ENCODE measurements around the gene MORC3. TPM values are rescaled to one million over a fixed set of nuclear protein-coding genes. Genes with fewer than 3 reads are reported as not detected.
"Not testable (repeated sequence)": the region's sequence is repeated elsewhere in the genome, so short reads cannot be mapped to it uniquely, and the experiment has no call there.

The MORC3 gene
- total and polyA plus RNA-seq, 4 donors, result 27.9 to 78.9 (median 37.4) TPM

- not testable (repeated sequence) for H3K9me3 ChIP-seq (ENCODE audit: control insufficient read depth, insufficient read depth, low read length); H3K4me3 ChIP-seq (ENCODE audit: low read depth, low read length); H3K27ac ChIP-seq (ENCODE audit: low read depth, low read length); DNase-seq (ENCODE audit: low read depth in 4 of 6, low spot score in 6 of 6); H3K27me3 ChIP-seq (ENCODE audit: control insufficient read depth, insufficient read depth, low read length); H3K4me1 ChIP-seq (ENCODE audit: control insufficient read depth, insufficient read depth, low read length)
- no CpG with 5 or more reads among the region's 6 CpGs for WGBS (ENCODE audit: insufficient coverage)
- H3K36me3 ChIP-seq (ENCODE audit: control insufficient read depth, insufficient read depth, low read length), result peaks cover 25% of the 10 kb centered on the region
Measured at GRCh38 chr21:36391649-36392048, 71.7 kb downstream of the MORC3 start.

- Histone ChIP-seq H3K27me3 (ENCODE audit: control insufficient read depth, insufficient read depth, low read length) (no peaks in the 10 kb centered on the region), H3K9me3 (ENCODE audit: control insufficient read depth, insufficient read depth, low read length) (no peaks in the 10 kb centered on the region), H3K4me3 (ENCODE audit: low read depth, low read length) (no peak overlapping the region), H3K36me3 (ENCODE audit: control insufficient read depth, insufficient read depth, low read length) (peaks cover 26% of the 10 kb centered on the region), H3K4me1 (ENCODE audit: control insufficient read depth, insufficient read depth, low read length) (no peaks in the 10 kb centered on the region), H3K27ac (ENCODE audit: low read depth, low read length) (no peak overlapping the region)
- DNase-seq (ENCODE audit: low read depth in 4 of 6, low spot score in 6 of 6), result no peak
- 75% methylated on average over 2 of the region's 6 CpGs for WGBS (ENCODE audit: insufficient coverage)
Measured at GRCh38 chr21:36395353-36396111, 75.5 kb downstream of the MORC3 start.

DNA sequence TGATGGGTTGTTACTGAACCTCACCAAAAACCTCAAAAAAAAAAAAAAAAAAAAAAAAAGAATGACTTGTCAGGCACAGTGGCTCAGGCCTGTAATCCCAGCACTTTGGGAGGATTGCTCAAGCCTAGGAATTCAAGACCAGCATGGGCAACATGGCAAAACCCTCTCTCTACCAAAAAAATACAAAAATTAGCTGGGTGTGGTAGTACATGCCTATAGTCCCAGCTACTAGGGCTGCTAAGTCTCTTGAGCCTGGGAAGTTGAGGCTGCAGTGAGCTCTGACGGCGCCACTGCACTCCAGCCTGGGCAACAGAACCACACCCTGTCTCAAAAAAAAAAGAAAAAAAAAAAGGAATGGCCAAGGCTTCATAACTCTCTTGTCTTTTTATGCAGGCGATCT, 76.3 kb downstream of the MORC3 start:
- DNase-seq (ENCODE audit: low read depth in 4 of 6, low spot score in 6 of 6), result no peak
- H3K27me3 ChIP-seq (ENCODE audit: control insufficient read depth, insufficient read depth, low read length), result no peaks in the 10 kb centered on the region
- no peak overlapping the region for H3K27ac ChIP-seq (ENCODE audit: low read depth, low read length)
- H3K36me3 ChIP-seq (ENCODE audit: control insufficient read depth, insufficient read depth, low read length), result peaks cover 25% of the 10 kb centered on the region
- 100% methylated on average over 2 of the region's 3 CpGs for WGBS (ENCODE audit: insufficient coverage)
- no peak overlapping the region for H3K4me3 ChIP-seq (ENCODE audit: low read depth, low read length)
- H3K4me1 ChIP-seq (ENCODE audit: control insufficient read depth, insufficient read depth, low read length), result no peaks in the 10 kb centered on the region
- H3K9me3 ChIP-seq (ENCODE audit: control insufficient read depth, insufficient read depth, low read length), result no peaks in the 10 kb centered on the region

DNA sequence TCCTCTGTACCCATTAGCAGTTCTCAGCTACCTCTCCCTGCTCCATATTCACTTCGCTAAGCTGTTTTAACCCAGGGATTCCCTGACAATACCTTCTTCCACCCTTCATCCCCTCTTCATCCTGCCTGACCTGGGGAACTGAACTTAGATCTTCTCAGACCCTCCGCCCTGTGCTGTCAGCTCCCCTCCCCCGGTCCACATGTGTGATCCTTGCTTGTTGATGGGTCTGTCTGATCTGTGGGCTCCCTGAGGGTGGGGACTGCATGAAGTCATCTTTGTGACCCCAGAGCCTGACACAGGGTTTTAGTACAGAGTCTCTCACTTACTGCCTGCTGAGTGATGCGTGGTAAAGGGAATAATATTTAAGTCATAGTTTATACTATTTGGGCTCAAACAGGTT, 77.0 kb downstream of the MORC3 start:
- 90% methylated on average over 3 of the region's 4 CpGs for WGBS (ENCODE audit: insufficient coverage)
- Histone ChIP-seq H3K27ac (ENCODE audit: low read depth, low read length) (no peak overlapping the region), H3K36me3 (ENCODE audit: control insufficient read depth, insufficient read depth, low read length) (peaks cover 25% of the 10 kb centered on the region), H3K9me3 (ENCODE audit: control insufficient read depth, insufficient read depth, low read length) (no peaks in the 10 kb centered on the region), H3K4me3 (ENCODE audit: low read depth, low read length) (no peak overlapping the region), H3K4me1 (ENCODE audit: control insufficient read depth, insufficient read depth, low read length) (no peaks in the 10 kb centered on the region), H3K27me3 (ENCODE audit: control insufficient read depth, insufficient read depth, low read length) (no peaks in the 10 kb centered on the region)
- DNase-seq (ENCODE audit: low read depth in 4 of 6, low spot score in 6 of 6), result no peak

- no peak for DNase-seq (ENCODE audit: low read depth in 4 of 6, low spot score in 6 of 6)
- Histone ChIP-seq H3K36me3 (ENCODE audit: control insufficient read depth, insufficient read depth, low read length) (peaks cover 23% of the 10 kb centered on the region), H3K4me3 (ENCODE audit: low read depth, low read length) (no peak overlapping the region), H3K4me1 (ENCODE audit: control insufficient read depth, insufficient read depth, low read length) (no peaks in the 10 kb centered on the region), H3K27me3 (ENCODE audit: control insufficient read depth, insufficient read depth, low read length) (no peaks in the 10 kb centered on the region), H3K9me3 (ENCODE audit: control insufficient read depth, insufficient read depth, low read length) (no peaks in the 10 kb centered on the region), H3K27ac (ENCODE audit: low read depth, low read length) (no peak overlapping the region)
- 80% methylated on average over 1 of the region's 5 CpGs for WGBS (ENCODE audit: insufficient coverage)
Measured at GRCh38 chr21:36397606-36398005, 77.6 kb downstream of the MORC3 start.

DNA sequence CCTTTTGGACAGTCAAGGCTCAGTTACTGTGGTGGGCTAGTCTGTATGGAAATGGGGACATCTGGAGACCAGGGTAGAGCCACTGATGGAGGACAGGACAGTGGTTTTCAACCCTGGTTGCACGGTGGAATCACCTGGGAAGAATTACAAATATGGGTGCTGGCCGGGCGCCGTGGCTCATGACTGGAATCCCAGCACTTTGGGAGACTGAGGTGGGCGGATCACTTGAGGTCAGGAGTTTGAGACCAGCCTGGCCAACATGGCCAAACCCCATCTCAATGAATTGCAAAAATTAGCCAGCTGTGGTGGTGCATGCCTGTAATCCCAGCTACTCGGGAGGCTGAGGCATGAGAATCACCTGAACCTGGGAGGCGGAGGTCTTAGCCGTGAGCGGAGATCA, 79.7 kb downstream of the MORC3 start:
- 99% methylated on average over 7 of the region's 9 CpGs for WGBS (ENCODE audit: insufficient coverage)
- not testable (repeated sequence) for H3K27me3 ChIP-seq (ENCODE audit: control insufficient read depth, insufficient read depth, low read length); H3K9me3 ChIP-seq (ENCODE audit: control insufficient read depth, insufficient read depth, low read length); H3K4me1 ChIP-seq (ENCODE audit: control insufficient read depth, insufficient read depth, low read length); H3K27ac ChIP-seq (ENCODE audit: low read depth, low read length); DNase-seq (ENCODE audit: low read depth in 4 of 6, low spot score in 6 of 6); H3K4me3 ChIP-seq (ENCODE audit: low read depth, low read length)
- H3K36me3 ChIP-seq (ENCODE audit: control insufficient read depth, insufficient read depth, low read length), result peaks cover 11% of the 10 kb centered on the region

DNA sequence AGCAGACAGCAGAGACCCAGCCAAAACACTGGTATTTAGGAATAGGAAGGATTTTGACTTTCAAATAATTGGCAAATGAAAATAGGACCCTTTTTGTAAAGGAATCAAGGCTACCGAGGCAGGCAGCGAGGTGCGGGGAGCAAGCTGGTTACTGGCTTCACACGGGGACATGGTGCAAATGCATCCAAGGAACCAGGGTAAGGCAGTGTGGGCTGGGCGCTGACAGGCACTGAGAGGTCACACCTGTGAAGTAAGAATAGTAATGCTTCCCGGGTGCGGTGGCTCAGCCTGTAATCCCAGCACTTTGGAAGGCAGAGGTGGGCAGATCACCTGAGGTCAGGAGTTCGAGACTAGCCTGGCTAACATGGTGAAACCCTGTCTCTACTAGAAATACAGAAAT, 80.7 kb downstream of the MORC3 start:
- Histone ChIP-seq H3K27me3 (ENCODE audit: control insufficient read depth, insufficient read depth, low read length) (no peaks in the 10 kb centered on the region), H3K27ac (ENCODE audit: low read depth, low read length) (no peak overlapping the region), H3K9me3 (ENCODE audit: control insufficient read depth, insufficient read depth, low read length) (no peaks in the 10 kb centered on the region), H3K36me3 (ENCODE audit: control insufficient read depth, insufficient read depth, low read length) (peaks cover 9% of the 10 kb centered on the region), H3K4me1 (ENCODE audit: control insufficient read depth, insufficient read depth, low read length) (no peaks in the 10 kb centered on the region), H3K4me3 (ENCODE audit: low read depth, low read length) (no peak overlapping the region)
- DNase-seq (ENCODE audit: low read depth in 4 of 6, low spot score in 6 of 6), result no peak
- WGBS (ENCODE audit: insufficient coverage), result 93% methylated on average over 8 of the region's 8 CpGs

GRCh38 chr21:36402339-36402738, 82.3 kb downstream of the MORC3 start:
- Histone ChIP-seq H3K4me3 (ENCODE audit: low read depth, low read length) (no peak overlapping the region), H3K4me1 (ENCODE audit: control insufficient read depth, insufficient read depth, low read length) (no peaks in the 10 kb centered on the region), H3K27ac (ENCODE audit: low read depth, low read length) (no peak overlapping the region), H3K36me3 (ENCODE audit: control insufficient read depth, insufficient read depth, low read length) (peaks cover 9% of the 10 kb centered on the region), H3K9me3 (ENCODE audit: control insufficient read depth, insufficient read depth, low read length) (no peaks in the 10 kb centered on the region), H3K27me3 (ENCODE audit: control insufficient read depth, insufficient read depth, low read length) (no peaks in the 10 kb centered on the region)
- no CpG with 5 or more reads among the region's 1 CpG for WGBS (ENCODE audit: insufficient coverage)
- DNase-seq (ENCODE audit: low read depth in 4 of 6, low spot score in 6 of 6), result no peak

- Histone ChIP-seq H3K27ac (ENCODE audit: low read depth, low read length) (no peak overlapping the region), H3K4me1 (ENCODE audit: control insufficient read depth, insufficient read depth, low read length) (no peaks in the 10 kb centered on the region), H3K9me3 (ENCODE audit: control insufficient read depth, insufficient read depth, low read length) (no peaks in the 10 kb centered on the region), H3K27me3 (ENCODE audit: control insufficient read depth, insufficient read depth, low read length) (no peaks in the 10 kb centered on the region), H3K4me3 (ENCODE audit: low read depth, low read length) (no peak overlapping the region), H3K36me3 (ENCODE audit: control insufficient read depth, insufficient read depth, low read length) (peaks cover 9% of the 10 kb centered on the region)
- 76% methylated on average over 2 of the region's 5 CpGs for WGBS (ENCODE audit: insufficient coverage)
- DNase-seq (ENCODE audit: low read depth in 4 of 6, low spot score in 6 of 6), result no peak
Measured at GRCh38 chr21:36403713-36404112, 83.7 kb downstream of the MORC3 start.

DNA sequence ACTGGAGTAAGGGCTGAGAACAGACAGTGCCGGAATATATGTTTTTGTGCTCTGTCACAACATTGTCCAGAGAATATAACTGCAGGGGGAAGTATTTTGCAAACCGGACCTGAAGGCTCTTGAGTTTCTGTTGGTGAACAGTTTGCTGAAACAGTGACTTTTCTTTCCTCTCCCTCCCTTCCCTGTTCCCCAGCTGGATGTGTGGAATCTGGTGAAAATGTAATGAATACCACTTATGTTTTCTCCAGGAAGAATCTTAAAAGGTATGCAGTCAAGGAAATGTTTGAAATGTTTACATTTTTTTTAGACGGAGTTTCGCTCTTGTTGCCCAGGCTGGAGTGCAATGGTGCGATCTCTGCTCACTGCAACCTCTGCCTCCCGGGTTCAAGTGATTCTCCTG, 88.6 kb downstream of the MORC3 start:
- no peaks in the 10 kb centered on the region for H3K9me3 ChIP-seq (ENCODE audit: control insufficient read depth, insufficient read depth, low read length)
- peaks cover 17% of the 10 kb centered on the region for H3K36me3 ChIP-seq (ENCODE audit: control insufficient read depth, insufficient read depth, low read length)
- no peaks in the 10 kb centered on the region for H3K27me3 ChIP-seq (ENCODE audit: control insufficient read depth, insufficient read depth, low read length)
- WGBS (ENCODE audit: insufficient coverage), result 100% methylated on average over 3 of the region's 6 CpGs
- H3K4me3 ChIP-seq (ENCODE audit: low read depth, low read length), result no peak overlapping the region
- H3K4me1 ChIP-seq (ENCODE audit: control insufficient read depth, insufficient read depth, low read length), result no peaks in the 10 kb centered on the region
- no peak for DNase-seq (ENCODE audit: low read depth in 4 of 6, low spot score in 6 of 6)
- H3K27ac ChIP-seq (ENCODE audit: low read depth, low read length), result no peak overlapping the region

Data from spinal cord (tissue), 10 donors.